GM12801 (cell line): ENCODE data around the gene THSD4.

Experiments used
- TF ChIP-seq, protein P1 (sequence below): IDR thresholded peaks from one replicate; pipeline ENCODE4 v1.5.1; 2011; ENCODE audit warnings: control low read depth; ENCODE audit not compliant: insufficient read length; ENCODE audit errors: extremely low read depth

THSD4 gene

DNA sequence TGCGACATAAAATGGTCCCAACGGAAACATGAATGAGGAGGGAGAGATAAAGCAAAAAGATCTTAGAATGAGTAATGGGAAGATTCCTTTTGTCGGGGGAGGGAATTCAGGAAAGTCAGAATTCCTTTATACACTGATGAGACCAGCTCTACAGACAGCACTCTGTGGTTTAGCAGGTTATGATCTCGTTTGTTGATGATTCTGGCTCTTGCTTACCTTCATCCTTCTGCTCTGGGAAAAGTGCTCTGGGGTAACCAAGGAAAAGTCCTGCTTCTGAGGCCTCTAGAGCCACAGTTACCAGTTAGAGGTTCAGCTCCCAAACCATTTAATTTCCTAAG lies 544.4 kb downstream of the THSD4 start:
- TF ChIP-seq, protein P1, sequence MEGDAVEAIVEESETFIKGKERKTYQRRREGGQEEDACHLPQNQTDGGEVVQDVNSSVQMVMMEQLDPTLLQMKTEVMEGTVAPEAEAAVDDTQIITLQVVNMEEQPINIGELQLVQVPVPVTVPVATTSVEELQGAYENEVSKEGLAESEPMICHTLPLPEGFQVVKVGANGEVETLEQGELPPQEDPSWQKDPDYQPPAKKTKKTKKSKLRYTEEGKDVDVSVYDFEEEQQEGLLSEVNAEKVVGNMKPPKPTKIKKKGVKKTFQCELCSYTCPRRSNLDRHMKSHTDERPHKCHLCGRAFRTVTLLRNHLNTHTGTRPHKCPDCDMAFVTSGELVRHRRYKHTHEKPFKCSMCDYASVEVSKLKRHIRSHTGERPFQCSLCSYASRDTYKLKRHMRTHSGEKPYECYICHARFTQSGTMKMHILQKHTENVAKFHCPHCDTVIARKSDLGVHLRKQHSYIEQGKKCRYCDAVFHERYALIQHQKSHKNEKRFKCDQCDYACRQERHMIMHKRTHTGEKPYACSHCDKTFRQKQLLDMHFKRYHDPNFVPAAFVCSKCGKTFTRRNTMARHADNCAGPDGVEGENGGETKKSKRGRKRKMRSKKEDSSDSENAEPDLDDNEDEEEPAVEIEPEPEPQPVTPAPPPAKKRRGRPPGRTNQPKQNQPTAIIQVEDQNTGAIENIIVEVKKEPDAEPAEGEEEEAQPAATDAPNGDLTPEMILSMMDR: no peak

DNA sequence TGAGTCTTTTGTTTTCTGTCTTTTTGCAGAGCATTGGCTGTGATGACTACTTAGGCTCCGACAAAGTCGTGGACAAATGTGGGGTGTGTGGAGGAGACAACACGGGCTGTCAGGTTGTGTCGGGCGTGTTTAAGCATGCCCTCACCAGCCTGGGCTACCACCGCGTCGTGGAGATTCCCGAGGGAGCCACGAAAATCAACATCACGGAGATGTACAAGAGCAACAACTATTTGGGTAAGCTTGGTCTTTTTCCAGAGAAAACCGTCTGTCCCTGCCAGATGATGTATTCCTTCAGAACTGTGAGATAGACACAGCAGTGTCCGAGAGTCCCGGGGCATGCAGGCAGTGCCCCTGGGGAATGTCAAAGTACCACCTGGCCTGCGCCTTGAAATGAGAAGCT lies 545.2 kb downstream of the THSD4 start:
- TF ChIP-seq, protein P1: no peak

DNA sequence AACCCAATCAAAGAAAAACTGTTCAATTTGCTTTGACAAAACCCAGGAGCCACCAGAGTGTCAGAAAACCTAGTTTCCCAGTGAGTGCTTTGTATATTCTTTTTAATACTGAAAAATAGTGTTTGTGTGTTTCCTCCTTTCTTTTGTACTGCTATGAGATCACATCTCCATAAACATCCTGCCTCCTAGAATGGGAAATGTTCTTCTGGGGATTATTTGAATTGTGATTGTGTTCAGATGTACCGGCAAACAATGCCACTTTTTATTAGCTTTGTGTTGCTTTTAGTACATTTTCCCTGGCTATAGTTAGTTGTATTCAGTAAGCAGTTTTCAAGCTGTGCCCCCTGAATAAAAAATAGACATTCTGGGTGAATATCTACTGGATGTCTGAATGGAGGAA lies 547.0 kb downstream of the THSD4 start:
- TF ChIP-seq, protein P1: no peak

DNA sequence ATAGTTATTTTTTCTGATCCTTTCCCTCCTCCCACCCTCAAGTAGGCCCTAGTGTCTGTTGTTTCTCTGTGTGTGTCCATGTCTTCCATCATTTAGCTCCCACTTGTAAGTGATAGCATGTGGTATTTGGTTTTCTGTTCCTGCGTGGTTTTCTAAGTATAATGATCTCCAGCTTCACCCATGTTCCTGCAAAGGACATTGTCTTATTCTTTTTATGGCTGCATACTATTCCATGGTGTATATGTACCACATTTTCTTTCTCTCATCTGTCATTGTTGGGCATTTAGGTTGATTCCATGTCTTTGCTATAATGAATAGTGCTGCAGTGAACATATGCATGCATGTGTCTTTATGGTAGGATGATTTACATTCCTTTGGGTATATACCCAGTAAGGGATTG lies 549.4 kb downstream of the THSD4 start:
- TF ChIP-seq, protein P1: no peak

DNA sequence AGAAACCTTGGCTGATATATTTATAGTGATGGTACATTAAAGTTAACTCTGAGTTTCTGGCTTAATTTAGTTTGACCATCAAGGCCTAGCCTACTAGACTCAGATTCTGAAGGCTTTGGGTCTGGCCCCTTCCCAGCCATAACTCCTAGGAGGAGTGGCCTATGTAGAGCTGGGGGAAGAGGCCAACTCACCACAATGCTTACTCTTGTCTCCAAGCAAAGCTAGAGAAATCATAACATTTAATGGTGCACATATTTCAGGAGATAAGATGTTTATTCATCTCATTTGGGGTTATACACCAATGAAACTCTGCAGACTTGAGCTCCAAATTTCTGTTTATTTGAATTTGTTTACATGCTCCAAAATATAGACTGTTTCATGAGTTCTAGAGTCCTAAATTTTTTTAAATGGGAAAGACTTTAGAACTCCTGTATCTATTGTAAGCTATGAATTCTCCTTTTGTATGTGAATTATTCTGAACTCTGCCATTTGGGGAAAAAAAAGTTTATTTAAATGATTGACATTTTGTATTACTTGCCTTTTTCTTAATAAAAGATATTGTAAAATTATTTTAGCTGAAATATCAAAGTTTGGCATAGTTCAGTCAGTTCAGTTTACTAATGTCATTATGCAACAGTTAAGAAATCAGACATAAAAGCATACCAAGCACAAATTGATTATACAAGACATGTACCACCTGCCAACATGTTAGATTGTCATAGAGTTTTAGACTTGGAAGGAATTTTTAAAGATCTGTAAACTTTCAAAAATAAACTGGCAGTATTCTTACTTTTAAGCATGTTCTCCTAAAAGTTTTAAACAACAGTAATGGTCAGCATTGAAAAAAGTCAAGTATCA lies 551.7 kb downstream of the THSD4 start:
- TF ChIP-seq, protein P1: no peak

DNA sequence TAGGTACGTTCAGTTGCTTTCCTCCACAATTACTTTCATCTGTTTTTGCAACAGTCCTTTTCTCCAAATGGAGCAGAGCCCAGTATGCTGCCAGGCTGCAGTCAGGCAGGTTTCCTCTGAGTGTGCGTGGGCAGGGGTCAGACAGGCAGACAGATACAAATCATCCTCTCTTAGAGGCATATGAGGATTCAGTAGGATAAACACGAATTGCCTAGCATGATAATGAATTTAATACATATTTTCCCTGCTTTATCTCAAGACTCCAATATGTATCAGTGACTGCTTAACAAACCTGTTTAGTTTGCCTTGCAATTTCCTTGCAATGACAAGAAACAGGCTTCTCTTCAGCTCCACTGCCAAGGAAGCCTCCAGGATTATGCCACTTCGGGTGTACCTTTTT lies 554.4 kb downstream of the THSD4 start:
- TF ChIP-seq, protein P1: no peak

DNA sequence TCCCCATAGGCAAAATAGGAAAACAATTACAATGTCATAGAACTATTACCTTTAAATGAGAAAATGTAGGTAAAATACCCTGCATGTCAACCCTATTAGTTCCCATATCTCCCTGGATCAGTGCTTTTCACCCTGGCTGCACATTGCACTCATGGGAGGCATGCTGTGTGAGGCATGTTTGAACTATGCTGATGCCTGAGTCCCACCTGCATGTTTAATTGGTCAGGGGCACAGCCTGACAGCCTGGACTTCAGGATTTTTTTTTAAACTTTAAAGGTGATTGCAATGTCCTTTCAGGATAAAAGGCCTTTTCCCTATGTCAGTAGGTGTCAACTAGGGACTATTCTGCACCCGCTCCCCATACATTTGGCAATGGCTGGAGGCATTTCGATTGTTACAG lies 559.1 kb downstream of the THSD4 start:
- TF ChIP-seq, protein P1: no peak
